Cardiac ventricle fibroblast (primary cell): Measurements from ENCODE around the gene VEGFB. TPM values are rescaled to one million over a fixed set of nuclear protein-coding genes. Genes with fewer than 3 reads are reported as not detected.

Source experiments
- total RNA-seq: library from RNA; depleted of rRNA; stranded (reverse); fragments of >200 nt; gene quantifications from 2 replicates; pipeline ENCODE4 v1.2.3, GENCODE V29; 2015

Gene VEGFB
- 73.3 and 75.0 TPM in 2 replicates for total RNA-seq

GRCh38 chr11:64233913-64234586 is at the start of gene VEGFB:
VEGFB (plus strand) TSS chr11:64234584; CDS start chr11:64234834, 250 bp downstream.

GRCh38 chr11:64185693-64186491 is 48.5 kb upstream of the VEGFB start, which contains the start of gene STIP1:
STIP1 (plus strand) TSS chr11:64186171; CDS start chr11:64186262, 91 bp downstream.

GRCh38 chr11:64206457-64207255 is 27.7 kb upstream of the VEGFB start, which contains the start of gene FERMT3:
FERMT3 (plus strand) TSS chr11:64206721; CDS start chr11:64207365, 644 bp downstream.

GRCh38 chr11:64225608-64226506 is 8.5 kb upstream of the VEGFB start, which contains the start of the genes NUDT22 and TRPT1:
NUDT22 (plus strand) TSS chr11:64226274; CDS start chr11:64226653, 379 bp downstream.
TRPT1 (minus strand) TSS chr11:64226186; CDS start chr11:64225860, 326 bp downstream.

GRCh38 chr11:64230171-64230984 is 4.0 kb upstream of the VEGFB start, which contains the start of gene DNAJC4:
DNAJC4 (plus strand) TSS chr11:64230548; CDS start chr11:64230855, 307 bp downstream.

GRCh38 chr11:64240435-64241240 is 6.3 kb downstream of the VEGFB start, which contains the start of gene FKBP2:
FKBP2 (plus strand) TSS chr11:64241095; CDS start chr11:64242388, 1,293 bp downstream.

GRCh38 chr11:64246871-64247728 is 12.7 kb downstream of the VEGFB start, which contains the start of gene PPP1R14B:
PPP1R14B (minus strand) TSS chr11:64246943; CDS start chr11:64246673, 270 bp downstream.

GRCh38 chr11:64251016-64251752 is 16.8 kb downstream of the VEGFB start, which contains the start of gene PLCB3:
PLCB3 (plus strand) TSS chr11:64251530; CDS start chr11:64251650, 120 bp downstream.

GRCh38 chr11:64284048-64284961 is 49.9 kb downstream of the VEGFB start, which contains the start of gene BAD:
BAD (minus strand) TSS chr11:64284665; CDS start chr11:64284368, 297 bp downstream.

GRCh38 chr11:64284962-64285884 is 50.8 kb downstream of the VEGFB start, which contains the start of gene GPR137:
GPR137 (plus strand) TSS chr11:64285848; CDS start chr11:64286525, 677 bp downstream.

Other genes starting within 250 kb of the VEGFB start
- gene OTUB1, start 248.1 kb upstream of the VEGFB start, total RNA-seq: 54.5 and 64.1 TPM in 2 replicates
- gene FLRT1, start 198.7 kb upstream of the VEGFB start, total RNA-seq: 0.06 TPM in 1 of 2 replicates, not detected in the other
- gene MACROD1, start 68.5 kb upstream of the VEGFB start, total RNA-seq: 14.9 and 15.3 TPM in 2 replicates
- gene STIP1, start 48.4 kb upstream of the VEGFB start, total RNA-seq: 68.7 and 86.9 TPM in 2 replicates
- 13.7 and 14.4 TPM in 2 replicates for gene FERMT3, start 27.9 kb upstream of the VEGFB start, total RNA-seq
- 16.2 and 19.6 TPM in 2 replicates for gene TRPT1, start 8.4 kb upstream of the VEGFB start, total RNA-seq
- gene NUDT22, start 8.3 kb upstream of the VEGFB start, total RNA-seq: 52.1 and 60.7 TPM in 2 replicates
- 9.1 and 11.5 TPM in 2 replicates for gene DNAJC4, start 4.0 kb upstream of the VEGFB start, total RNA-seq
- gene FKBP2, start 6.5 kb downstream of the VEGFB start, total RNA-seq: 82.6 and 104 TPM in 2 replicates
- gene PPP1R14B, start 12.4 kb downstream of the VEGFB start, total RNA-seq: 155 and 170 TPM in 2 replicates
- 26.1 TPM in 2 replicates for gene PLCB3, start 16.9 kb downstream of the VEGFB start, total RNA-seq
- 91.3 and 117 TPM in 2 replicates for gene BAD, start 50.1 kb downstream of the VEGFB start, total RNA-seq
- 29.6 and 31.4 TPM in 2 replicates for gene GPR137, start 51.3 kb downstream of the VEGFB start, total RNA-seq
- not detected in 2 replicates for gene KCNK4, start 56.7 kb downstream of the VEGFB start, total RNA-seq
- 0.24 TPM in 1 of 2 replicates, not detected in the other for gene CATSPERZ, start 65.8 kb downstream of the VEGFB start, total RNA-seq
- 28.1 and 36.4 TPM in 2 replicates for gene ESRRA, start 70.9 kb downstream of the VEGFB start, total RNA-seq
- gene TRMT112, start 83.0 kb downstream of the VEGFB start, total RNA-seq: 202 and 252 TPM in 2 replicates
- 297 and 314 TPM in 2 replicates for gene PRDX5, start 83.5 kb downstream of the VEGFB start, total RNA-seq
- 0.54 and 0.69 TPM in 2 replicates for gene CCDC88B, start 105.6 kb downstream of the VEGFB start, total RNA-seq
- 30.3 and 38.8 TPM in 2 replicates for gene RPS6KA4, start 124.6 kb downstream of the VEGFB start, total RNA-seq